ENCODE measurements around the gene RELL1.

Gene RELL1

DNA sequence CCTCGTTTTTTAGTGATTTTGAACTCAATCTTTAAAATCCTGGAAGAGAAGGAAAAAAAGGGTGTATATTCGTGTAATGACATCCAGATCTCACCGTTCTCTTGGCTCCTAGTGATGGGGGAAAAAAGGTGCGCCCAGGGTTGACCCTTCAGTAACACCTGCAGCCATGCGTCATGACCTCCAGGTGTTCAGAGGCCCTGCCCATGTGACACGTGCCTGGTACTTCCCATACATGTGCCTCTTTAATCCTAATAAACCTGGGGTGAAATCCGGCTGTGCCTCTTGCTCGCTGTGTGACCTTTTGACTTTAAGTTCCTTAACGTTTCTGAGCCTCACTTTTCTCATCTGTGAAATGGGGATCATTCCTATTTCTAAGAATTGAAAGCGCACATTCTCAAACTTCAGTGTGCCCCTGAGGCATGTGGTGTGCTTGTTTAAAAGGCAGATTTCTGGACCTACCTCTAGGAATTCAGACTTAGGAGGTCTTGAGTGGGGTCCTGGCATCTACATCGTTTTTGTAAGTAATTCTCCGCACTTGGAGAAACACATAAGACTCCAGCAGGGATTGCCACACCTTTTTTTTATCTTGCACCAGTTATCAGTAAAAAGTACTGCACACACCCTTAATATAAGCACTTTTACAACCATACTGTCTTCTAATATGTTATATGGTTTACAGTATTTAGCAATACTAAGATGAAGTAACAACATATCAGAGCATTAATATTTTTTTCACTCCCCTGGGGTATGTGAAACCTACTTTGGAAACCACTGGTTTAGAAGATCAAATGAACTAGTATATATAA is 90.1 kb downstream of the RELL1 start:
- H3K9me3 ChIP-seq (ENCODE audit: insufficient read depth, low read depth, low read length), result no peaks in the 10 kb centered on the region
- H3K18ac ChIP-seq (ENCODE audit: low read length), result no peak overlapping the region
- no peak overlapping the region for H2BK120ac ChIP-seq (ENCODE audit: insufficient read depth, low read length, poor library complexity)
- H3K36me3 ChIP-seq (ENCODE audit: control insufficient read depth in 1 of 2, insufficient read depth in 2 of 2, low read length in 2 of 2), result no peaks in the 10 kb centered on the region
- H2AFZ ChIP-seq (ENCODE audit: insufficient read depth, low read length, poor library complexity), result no peak overlapping the region
- H3K9ac ChIP-seq (ENCODE audit: low read length), result no peak overlapping the region
- H2BK12ac ChIP-seq (ENCODE audit: low read length), result no peak overlapping the region
- H2AK5ac ChIP-seq (ENCODE audit: low read length), result no peak overlapping the region
- peak in 1 of 2 donors; percentile 21 for DNase-seq
- H3K27ac ChIP-seq (ENCODE audit: low read depth, low read length), result no peak overlapping the region
- H4K91ac ChIP-seq (ENCODE audit: low read depth, low read length), result no peak overlapping the region
- no peak overlapping the region for H2BK5ac ChIP-seq (ENCODE audit: low read depth, low read length, poor library complexity)
- no peaks in the 10 kb centered on the region for H3K27me3 ChIP-seq (ENCODE audit: insufficient read depth, low read length)
- no peaks in the 10 kb centered on the region for H3K79me2 ChIP-seq (ENCODE audit: control insufficient read depth, insufficient read depth, low read length, poor library complexity)
- H3K4me2 ChIP-seq (ENCODE audit: low read length), result no peak overlapping the region
- peaks cover 5 to 11% of the 10 kb centered on the region in 2 experiments for H3K4me1 ChIP-seq (ENCODE audit: control insufficient read depth in 1 of 2, insufficient read depth in 2 of 2, low read length in 2 of 2)
- no CpG with 5 or more reads among the region's 12 CpGs for WGBS (ENCODE audit: extremely low coverage, insufficient coverage, insufficient read length)
- no peak overlapping the region for H3K4me3 ChIP-seq (ENCODE audit: low read depth, low read length)
- peaks cover 2% of the 10 kb centered on the region for H3K79me1 ChIP-seq (ENCODE audit: low read length)
- H3K4ac ChIP-seq (ENCODE audit: low read depth, low read length), result no peak overlapping the region
- no peak overlapping the region for H3K14ac ChIP-seq (ENCODE audit: low read length)
- H4K12ac ChIP-seq (ENCODE audit: low read depth, low read length), result no peak overlapping the region
- no peak overlapping the region for H3K23ac ChIP-seq (ENCODE audit: low read length)
- no peak overlapping the region for H4K8ac ChIP-seq (ENCODE audit: low read depth, low read length)

- Histone ChIP-seq H2AFZ (ENCODE audit: insufficient read depth, low read length, poor library complexity) (no peak overlapping the region), H3K9me3 (ENCODE audit: insufficient read depth, low read depth, low read length) (peaks cover 3% of the 10 kb centered on the region), H2BK120ac (ENCODE audit: insufficient read depth, low read length, poor library complexity) (no peak overlapping the region), H3K14ac (ENCODE audit: low read length) (no peak overlapping the region), H3K4me1 (ENCODE audit: control insufficient read depth in 1 of 2, insufficient read depth in 2 of 2, low read length in 2 of 2) (peaks cover 1 to 9% of the 10 kb centered on the region in 2 experiments), H3K27me3 (ENCODE audit: insufficient read depth, low read length) (no peaks in the 10 kb centered on the region), H3K4me3 (ENCODE audit: low read depth, low read length) (no peak overlapping the region), H3K79me1 (ENCODE audit: low read length) (peaks cover 2% of the 10 kb centered on the region), H3K23ac (ENCODE audit: low read length) (no peak overlapping the region), H4K12ac (ENCODE audit: low read depth, low read length) (no peak overlapping the region), H3K36me3 (ENCODE audit: control insufficient read depth in 1 of 2, insufficient read depth in 2 of 2, low read length in 2 of 2) (peaks cover 7 to 10% of the 10 kb centered on the region in 2 experiments), H3K4me2 (ENCODE audit: low read length) (no peak overlapping the region), H3K4ac (ENCODE audit: low read depth, low read length) (no peak overlapping the region), H2AK5ac (ENCODE audit: low read length) (no peak overlapping the region), H2BK5ac (ENCODE audit: low read depth, low read length, poor library complexity) (no peak overlapping the region), H3K27ac (ENCODE audit: low read depth, low read length) (no peak overlapping the region), H4K8ac (ENCODE audit: low read depth, low read length) (no peak overlapping the region), H3K18ac (ENCODE audit: low read length) (no peak overlapping the region), H2BK12ac (ENCODE audit: low read length) (no peak overlapping the region), H3K79me2 (ENCODE audit: control insufficient read depth, insufficient read depth, low read length, poor library complexity) (no peaks in the 10 kb centered on the region), H4K91ac (ENCODE audit: low read depth, low read length) (no peak overlapping the region), H3K9ac (ENCODE audit: low read length) (no peak overlapping the region)
- DNase-seq, result no peak
- WGBS (ENCODE audit: extremely low coverage, insufficient coverage, insufficient read length), result no CpG with 5 or more reads among the region's 2 CpGs
These were observed 92.1 kb downstream of the RELL1 start for GRCh38 chr4:37594099-37594498.

DNA sequence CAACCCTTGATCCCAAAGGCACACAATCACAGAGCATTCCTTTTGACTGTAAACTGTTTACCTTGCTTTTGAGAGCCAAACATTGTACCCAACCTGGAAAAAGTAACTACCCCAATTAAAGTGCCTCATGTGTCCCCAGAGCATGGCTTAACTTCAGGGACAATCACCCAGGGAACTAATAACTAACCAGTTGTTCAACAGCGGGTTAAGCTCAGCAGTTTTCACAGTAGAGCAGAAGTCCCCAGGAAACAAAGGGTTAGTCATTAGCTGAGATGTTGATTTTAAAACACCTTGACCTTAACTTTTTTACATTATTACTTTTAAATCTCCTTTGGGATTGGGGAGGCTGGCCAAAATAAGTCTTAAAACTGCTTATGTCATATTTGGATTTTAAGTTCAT is 94.8 kb downstream of the RELL1 start:
- Histone ChIP-seq H3K9ac (ENCODE audit: low read length) (no peak overlapping the region), H2AK5ac (ENCODE audit: low read length) (no peak overlapping the region), H3K79me1 (ENCODE audit: low read length) (no peaks in the 10 kb centered on the region), H3K18ac (ENCODE audit: low read length) (no peak overlapping the region), H4K8ac (ENCODE audit: low read depth, low read length) (no peak overlapping the region), H4K91ac (ENCODE audit: low read depth, low read length) (no peak overlapping the region), H3K79me2 (ENCODE audit: control insufficient read depth, insufficient read depth, low read length, poor library complexity) (no peaks in the 10 kb centered on the region), H4K12ac (ENCODE audit: low read depth, low read length) (no peak overlapping the region), H3K4me2 (ENCODE audit: low read length) (no peak overlapping the region), H2BK120ac (ENCODE audit: insufficient read depth, low read length, poor library complexity) (no peak overlapping the region), H3K27ac (ENCODE audit: low read depth, low read length) (no peak overlapping the region), H2BK12ac (ENCODE audit: low read length) (no peak overlapping the region), H3K4me3 (ENCODE audit: low read depth, low read length) (no peak overlapping the region), H2AFZ (ENCODE audit: insufficient read depth, low read length, poor library complexity) (no peak overlapping the region), H3K4ac (ENCODE audit: low read depth, low read length) (no peak overlapping the region), H2BK5ac (ENCODE audit: low read depth, low read length, poor library complexity) (no peak overlapping the region), H3K4me1 (ENCODE audit: control insufficient read depth in 1 of 2, insufficient read depth in 2 of 2, low read length in 2 of 2) (no peaks in the 10 kb centered on the region), H3K36me3 (ENCODE audit: control insufficient read depth in 1 of 2, insufficient read depth in 2 of 2, low read length in 2 of 2) (peaks cover 7 to 10% of the 10 kb centered on the region in 2 experiments), H3K9me3 (ENCODE audit: insufficient read depth, low read depth, low read length) (peaks cover 3% of the 10 kb centered on the region), H3K23ac (ENCODE audit: low read length) (no peak overlapping the region), H3K27me3 (ENCODE audit: insufficient read depth, low read length) (no peaks in the 10 kb centered on the region), H3K14ac (ENCODE audit: low read length) (no peak overlapping the region)
- no peak for DNase-seq
- WGBS (ENCODE audit: extremely low coverage, insufficient coverage, insufficient read length), result no CpG with 5 or more reads among the region's 1 CpG

DNA sequence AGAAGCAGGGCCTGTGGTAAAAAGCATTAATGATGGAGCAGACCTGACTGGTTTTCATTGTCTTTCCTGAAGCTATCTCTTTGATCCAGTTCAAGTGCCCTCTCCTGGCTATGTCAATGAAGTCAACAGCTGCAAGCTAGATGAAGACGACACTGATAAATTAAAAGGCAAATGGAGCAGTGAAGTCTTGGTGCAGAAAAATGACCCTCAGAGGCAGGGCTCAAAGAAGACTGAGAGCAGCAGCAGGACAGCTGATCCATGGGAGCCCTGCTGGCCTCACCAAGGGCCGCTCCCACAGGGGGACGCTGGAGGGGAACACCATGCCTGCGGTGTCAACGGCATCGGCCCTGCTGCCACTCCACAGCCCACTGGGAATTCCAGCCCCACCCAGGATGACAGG is 96.2 kb downstream of the RELL1 start:
- DNase-seq, result no peak
- Histone ChIP-seq H3K27ac (ENCODE audit: low read depth, low read length) (no peak overlapping the region), H2BK120ac (ENCODE audit: insufficient read depth, low read length, poor library complexity) (no peak overlapping the region), H3K4me3 (ENCODE audit: low read depth, low read length) (no peak overlapping the region), H3K79me2 (ENCODE audit: control insufficient read depth, insufficient read depth, low read length, poor library complexity) (no peaks in the 10 kb centered on the region), H3K9me3 (ENCODE audit: insufficient read depth, low read depth, low read length) (peaks cover 3% of the 10 kb centered on the region), H3K4ac (ENCODE audit: low read depth, low read length) (no peak overlapping the region), H3K36me3 (ENCODE audit: control insufficient read depth in 1 of 2, insufficient read depth in 2 of 2, low read length in 2 of 2) (peaks cover 7 to 10% of the 10 kb centered on the region in 2 experiments), H2AFZ (ENCODE audit: insufficient read depth, low read length, poor library complexity) (no peak overlapping the region), H3K4me1 (ENCODE audit: control insufficient read depth in 1 of 2, insufficient read depth in 2 of 2, low read length in 2 of 2) (no peaks in the 10 kb centered on the region), H3K18ac (ENCODE audit: low read length) (no peak overlapping the region), H4K8ac (ENCODE audit: low read depth, low read length) (no peak overlapping the region), H3K14ac (ENCODE audit: low read length) (no peak overlapping the region), H2AK5ac (ENCODE audit: low read length) (no peak overlapping the region), H3K4me2 (ENCODE audit: low read length) (no peak overlapping the region), H4K91ac (ENCODE audit: low read depth, low read length) (no peak overlapping the region), H3K23ac (ENCODE audit: low read length) (no peak overlapping the region), H2BK12ac (ENCODE audit: low read length) (no peak overlapping the region), H3K79me1 (ENCODE audit: low read length) (no peaks in the 10 kb centered on the region), H3K27me3 (ENCODE audit: insufficient read depth, low read length) (no peaks in the 10 kb centered on the region), H4K12ac (ENCODE audit: low read depth, low read length) (no peak overlapping the region), H3K9ac (ENCODE audit: low read length) (no peak overlapping the region), H2BK5ac (ENCODE audit: low read depth, low read length, poor library complexity) (no peak overlapping the region)
- no CpG with 5 or more reads among the region's 6 CpGs for WGBS (ENCODE audit: extremely low coverage, insufficient coverage, insufficient read length)

All from trophoblast cell (in vitro differentiated cells and primary cell).